Choroid plexus epithelial cell (primary cell): ENCODE measurements around the gene NPAS2.

Source experiments
- DNase-seq: peaks from one replicate; pipeline ENCODE4 v3.0.0-alpha.2; 2010; ENCODE audit warnings: low read depth
- H3K4me3 ChIP-seq: 2 replicates; pipeline ENCODE4 v1.5.1; 2011; ENCODE audit warnings: low read depth, mild to moderate bottlenecking, control low read depth, low read length, moderate library complexity
- TF ChIP-seq, protein P1 (sequence below): conservative IDR thresholded peaks from 2 replicates; pipeline ENCODE4 v1.5.1; 2011; ENCODE audit warnings: low read depth, mild to moderate bottlenecking, control low read depth, inconsistent platforms, low read length, moderate library complexity

Gene NPAS2

DNA sequence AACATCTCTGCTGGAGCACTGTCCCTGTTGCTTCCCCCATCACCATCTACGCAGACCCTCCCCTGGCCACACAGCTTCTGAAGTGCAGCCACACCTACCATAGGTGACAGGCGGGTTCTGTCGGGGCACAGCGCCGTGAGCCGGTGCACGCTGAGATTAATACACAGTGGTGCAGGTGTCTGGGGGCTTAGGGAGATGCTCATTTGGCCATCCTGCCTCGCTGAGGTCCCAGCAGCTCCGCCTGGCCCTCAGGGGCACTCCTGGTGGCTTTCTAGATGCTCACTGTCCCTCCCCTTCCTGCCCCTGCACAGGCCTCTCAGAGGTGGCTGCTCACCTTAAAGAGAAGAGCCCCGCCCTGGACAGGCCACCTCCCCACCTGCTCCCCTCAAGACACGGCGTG, 163.3 kb downstream of the NPAS2 start:
- TF ChIP-seq, protein P1, sequence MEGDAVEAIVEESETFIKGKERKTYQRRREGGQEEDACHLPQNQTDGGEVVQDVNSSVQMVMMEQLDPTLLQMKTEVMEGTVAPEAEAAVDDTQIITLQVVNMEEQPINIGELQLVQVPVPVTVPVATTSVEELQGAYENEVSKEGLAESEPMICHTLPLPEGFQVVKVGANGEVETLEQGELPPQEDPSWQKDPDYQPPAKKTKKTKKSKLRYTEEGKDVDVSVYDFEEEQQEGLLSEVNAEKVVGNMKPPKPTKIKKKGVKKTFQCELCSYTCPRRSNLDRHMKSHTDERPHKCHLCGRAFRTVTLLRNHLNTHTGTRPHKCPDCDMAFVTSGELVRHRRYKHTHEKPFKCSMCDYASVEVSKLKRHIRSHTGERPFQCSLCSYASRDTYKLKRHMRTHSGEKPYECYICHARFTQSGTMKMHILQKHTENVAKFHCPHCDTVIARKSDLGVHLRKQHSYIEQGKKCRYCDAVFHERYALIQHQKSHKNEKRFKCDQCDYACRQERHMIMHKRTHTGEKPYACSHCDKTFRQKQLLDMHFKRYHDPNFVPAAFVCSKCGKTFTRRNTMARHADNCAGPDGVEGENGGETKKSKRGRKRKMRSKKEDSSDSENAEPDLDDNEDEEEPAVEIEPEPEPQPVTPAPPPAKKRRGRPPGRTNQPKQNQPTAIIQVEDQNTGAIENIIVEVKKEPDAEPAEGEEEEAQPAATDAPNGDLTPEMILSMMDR: no peak
- no peak for DNase-seq
- H3K4me3 ChIP-seq: no peak overlapping the region

DNA sequence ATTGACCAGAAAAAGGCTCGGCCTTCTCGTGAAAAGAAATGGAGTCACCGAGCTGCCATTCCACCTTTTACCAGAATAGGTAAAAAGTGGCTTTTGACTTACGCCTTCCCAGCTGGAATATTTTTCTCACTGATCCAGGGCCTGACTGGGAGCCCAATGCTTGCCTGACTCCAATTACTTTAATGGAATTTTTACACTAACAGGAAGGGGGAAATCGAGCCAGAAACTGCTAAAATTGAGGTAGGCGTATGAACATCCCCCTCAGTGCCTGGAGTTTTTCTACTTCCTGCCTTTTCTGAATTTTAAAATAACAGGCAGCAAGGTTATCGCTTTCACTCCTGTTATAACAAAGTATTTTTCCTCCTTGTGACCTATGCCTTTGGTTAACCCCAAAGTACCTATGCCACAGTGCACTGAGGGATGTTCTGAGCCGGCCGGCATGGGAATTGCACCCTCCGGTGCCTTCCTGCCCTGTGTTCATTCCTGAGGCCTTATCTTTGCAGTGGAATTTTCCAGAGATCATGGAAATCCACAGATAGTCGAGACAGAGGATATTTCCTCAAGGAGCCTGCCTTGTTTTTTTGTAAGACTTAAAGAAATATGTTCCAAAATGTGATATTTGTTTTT, 163.9 kb downstream of the NPAS2 start:
- TF ChIP-seq, protein P1: peak; percentile 25

DNA sequence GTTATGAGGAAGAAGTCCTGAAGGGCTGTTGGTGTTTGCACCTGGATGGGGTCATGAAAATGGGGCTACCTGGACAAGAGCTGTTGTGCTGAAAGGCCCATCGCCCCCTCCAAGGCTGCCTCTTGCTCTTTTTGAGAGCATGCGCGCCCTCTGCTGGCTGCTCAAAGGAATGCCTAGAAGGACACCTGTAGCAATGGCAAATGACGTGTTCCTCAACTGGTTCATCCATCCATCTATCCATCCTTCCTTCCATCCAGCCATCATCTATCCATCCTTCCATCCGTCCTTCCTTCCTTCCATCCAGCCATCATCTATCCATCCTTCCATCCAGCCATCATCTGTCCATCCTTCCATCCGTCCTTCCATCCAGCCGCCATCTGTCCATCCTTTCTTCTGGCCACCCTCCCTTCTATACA, 165.0 kb downstream of the NPAS2 start:
- DNase-seq: peak; percentile 83
- TF ChIP-seq, protein P1: peak; percentile 98
- no peak overlapping the region for H3K4me3 ChIP-seq

More for the DNA sequence above, 163.9 kb downstream of the NPAS2 start:
- H3K4me3 ChIP-seq: no peak overlapping the region
- DNase-seq: no peak

DNA sequence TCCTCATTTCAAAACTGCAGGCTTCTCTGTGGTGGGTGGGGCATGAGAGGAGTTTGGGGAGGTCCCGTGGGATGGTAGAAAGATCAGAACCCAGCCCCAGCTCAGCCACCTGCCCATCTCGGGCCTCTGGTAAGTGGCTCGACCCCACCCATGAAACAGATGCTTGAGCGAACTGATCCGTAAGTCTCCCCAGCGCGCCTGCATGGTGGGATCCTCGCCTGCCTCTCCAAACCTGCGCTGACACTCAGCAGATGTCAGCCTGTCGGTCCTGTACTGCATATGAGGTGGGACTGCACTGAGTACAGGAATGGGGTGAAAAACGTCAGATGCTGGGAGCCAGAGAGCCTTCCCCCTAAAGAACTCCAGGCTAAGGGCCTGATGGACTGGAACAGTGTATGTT, 166.2 kb downstream of the NPAS2 start:
- TF ChIP-seq, protein P1: no peak
- no peak overlapping the region for H3K4me3 ChIP-seq
- DNase-seq: no peak

DNA sequence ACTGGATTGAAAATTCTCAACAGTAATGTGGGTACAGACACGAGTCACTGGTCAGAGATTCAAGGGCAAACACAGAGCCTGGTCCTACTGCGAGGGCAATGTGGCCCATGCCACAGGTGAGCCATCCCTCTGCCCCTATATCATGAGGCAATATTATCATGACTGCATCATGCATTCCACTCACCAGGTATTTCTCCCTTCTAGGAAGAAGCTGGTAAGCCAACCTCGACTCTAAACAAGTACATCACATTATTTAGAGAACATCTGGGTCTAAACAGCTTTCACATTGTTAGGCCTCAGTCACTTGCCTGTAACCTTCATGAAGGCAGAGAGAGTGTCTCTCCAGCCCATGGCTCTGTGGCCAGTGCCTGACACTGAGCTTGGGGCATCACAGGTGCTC, 167.6 kb downstream of the NPAS2 start:
- DNase-seq: no peak
- TF ChIP-seq, protein P1: no peak

DNA sequence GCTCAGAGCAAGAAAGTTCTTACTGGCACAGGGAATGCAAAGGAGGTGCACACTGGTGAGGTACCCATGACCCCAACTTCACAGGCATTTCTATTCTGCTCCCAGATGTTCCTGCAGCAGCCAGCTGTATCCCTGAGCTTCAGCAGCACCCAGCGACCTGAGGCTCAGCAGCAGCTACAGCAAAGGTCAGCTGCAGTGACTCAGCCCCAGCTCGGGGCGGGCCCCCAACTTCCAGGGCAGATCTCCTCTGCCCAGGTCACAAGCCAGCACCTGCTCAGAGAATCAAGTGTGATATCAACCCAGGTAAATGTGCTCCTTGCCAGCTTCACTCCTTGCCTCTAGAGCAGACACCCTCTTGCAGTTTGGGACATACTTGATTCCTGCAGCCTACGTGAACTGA, 168.0 kb downstream of the NPAS2 start:
- no peak for DNase-seq
- no peak overlapping the region for H3K4me3 ChIP-seq
- TF ChIP-seq, protein P1: no peak

More for the DNA sequence above, 167.6 kb downstream of the NPAS2 start:
- no peak overlapping the region for H3K4me3 ChIP-seq
